Measurements from ENCODE around the gene CLNK.
"Not testable (repeated sequence)": the region's sequence is repeated elsewhere in the genome, so short reads cannot be mapped to it uniquely, and the experiment has no call there.

The CLNK gene

DNA sequence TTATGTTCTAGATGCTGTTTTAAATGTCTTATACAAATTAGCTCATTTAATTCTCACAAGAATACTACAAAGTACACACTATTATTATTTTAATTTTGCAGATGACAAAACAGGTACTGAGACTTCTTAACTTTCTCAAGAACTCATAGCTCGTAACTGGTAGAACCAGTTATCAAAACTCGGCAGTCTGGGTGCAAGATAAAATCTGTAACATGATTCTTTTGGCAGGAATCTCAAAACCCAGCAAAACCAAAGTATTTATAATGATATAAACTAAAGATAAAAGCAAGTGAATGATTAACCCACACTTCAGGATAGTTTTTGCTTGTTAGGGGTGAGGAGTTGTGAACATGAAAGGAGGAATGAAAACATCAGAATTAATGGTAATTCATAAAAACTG, 27.6 kb downstream of the CLNK start:
- DNase-seq: no peak

GRCh38 chr4:10656420-10656819, 28.1 kb downstream of the CLNK start:
- DNase-seq: no peak

DNA sequence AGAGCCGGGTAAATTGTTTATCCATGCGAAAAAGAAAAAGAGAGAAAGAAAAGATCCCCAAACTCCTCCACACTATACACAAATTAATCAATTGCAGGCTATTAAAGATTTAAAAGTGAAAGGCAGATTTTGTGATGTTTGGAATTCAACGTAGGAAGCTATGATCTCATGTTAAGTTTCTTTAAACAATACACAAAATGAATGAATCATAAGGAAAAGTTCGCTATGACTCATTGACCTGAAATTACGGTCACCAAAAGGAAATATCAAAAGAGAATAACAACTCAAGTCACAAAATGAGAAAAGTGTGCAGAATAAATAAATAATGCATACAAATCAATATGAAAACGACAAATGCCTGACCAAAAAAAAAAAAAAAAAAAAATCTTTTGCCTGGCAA, 28.6 kb downstream of the CLNK start:
- DNase-seq: no peak

DNA sequence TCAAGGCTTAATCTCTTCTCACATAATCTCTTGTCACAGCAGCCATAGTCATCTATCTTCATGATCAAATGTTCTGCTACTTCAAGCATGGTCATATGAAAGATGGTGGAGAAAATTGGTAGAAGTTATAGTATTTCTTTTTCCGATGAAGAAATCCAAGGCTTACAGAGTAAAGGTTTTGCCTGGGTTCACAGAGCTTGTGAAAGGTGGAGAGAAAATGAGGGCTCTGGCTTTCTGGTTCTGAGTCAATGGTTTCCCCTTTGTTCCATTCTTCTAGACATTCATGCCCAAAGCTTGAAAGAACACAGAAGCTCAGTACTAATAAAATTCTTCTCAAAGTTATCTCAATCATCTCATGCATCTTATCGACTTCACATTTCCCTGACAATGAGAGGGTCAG, 36.1 kb downstream of the CLNK start:
- no peak for DNase-seq

GRCh38 chr4:10647846-10648245, 36.7 kb downstream of the CLNK start:
- DNase-seq: no peak

DNA sequence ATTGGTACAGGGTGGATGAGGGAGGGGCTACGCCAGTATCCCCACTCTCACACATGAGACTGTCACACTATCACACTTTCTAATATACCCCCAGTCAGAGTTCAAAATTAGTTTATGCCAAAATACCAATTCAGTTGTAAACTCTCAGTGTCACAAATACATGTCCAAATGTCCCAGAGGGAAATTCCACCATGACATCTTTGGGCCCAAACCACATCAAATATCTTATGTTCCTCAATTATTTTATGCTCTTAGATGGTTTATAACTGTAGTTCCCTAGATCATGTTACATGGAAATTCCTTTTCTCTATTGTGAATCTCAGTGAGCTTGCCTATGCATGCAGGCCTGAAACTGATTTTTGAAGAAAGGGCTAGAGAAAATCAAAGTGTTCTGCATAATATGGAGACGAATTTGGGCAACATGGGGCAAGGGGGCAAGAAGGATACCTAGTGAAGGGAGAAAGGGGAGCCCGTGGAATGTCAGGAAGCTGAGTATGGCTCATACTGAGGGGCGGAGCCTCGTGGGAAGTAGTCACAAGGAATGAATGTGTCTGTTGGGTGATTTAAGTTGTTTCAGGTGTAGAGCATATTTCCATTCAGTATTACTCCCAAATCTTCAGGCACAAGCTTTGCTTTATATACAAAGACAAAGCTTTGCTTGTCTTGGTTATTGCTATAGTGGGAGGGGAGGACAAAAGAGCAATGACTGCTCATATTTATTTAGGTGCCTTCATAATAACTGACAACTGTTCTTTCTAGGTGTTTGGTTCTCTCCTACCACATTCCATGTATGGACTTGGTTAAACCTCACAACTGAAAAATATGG, 40.8 kb downstream of the CLNK start:
- DNase-seq: no peak

DNA sequence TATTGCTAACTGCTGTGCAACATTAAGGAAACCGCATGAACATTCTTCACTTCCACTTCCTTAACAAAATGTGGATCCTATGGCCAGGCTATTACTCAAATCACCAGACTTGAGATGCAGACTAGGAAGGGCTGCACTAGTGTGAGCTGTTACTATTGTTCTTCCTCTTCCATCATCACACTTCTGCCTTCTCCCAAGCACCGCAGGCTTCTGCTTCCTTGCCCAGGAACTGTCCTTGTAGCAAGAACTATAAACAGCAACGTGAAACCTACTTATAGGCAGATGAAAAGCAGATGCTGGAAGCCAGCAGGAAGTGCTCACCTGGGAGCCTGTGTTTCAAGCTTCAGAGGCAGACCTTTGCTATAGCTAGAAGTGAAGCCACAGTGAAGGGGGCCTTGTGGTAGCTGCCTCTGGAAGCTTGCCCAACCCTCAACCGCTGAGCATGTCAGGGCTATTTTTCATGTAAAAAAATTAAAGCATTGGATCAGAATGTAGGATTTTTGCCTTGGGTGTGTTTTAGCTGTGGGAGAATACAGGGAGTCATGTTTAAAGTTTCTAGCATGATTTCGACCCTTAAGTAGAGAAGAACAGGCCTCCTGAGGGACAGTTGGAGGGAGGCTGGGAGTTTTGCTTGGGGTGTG, 43.9 kb downstream of the CLNK start:
- DNase-seq: peak in 1 of 2 experiments; percentile 15

- DNase-seq: no peak
These were observed 44.9 kb downstream of the CLNK start for GRCh38 chr4:10639664-10640063.

DNA sequence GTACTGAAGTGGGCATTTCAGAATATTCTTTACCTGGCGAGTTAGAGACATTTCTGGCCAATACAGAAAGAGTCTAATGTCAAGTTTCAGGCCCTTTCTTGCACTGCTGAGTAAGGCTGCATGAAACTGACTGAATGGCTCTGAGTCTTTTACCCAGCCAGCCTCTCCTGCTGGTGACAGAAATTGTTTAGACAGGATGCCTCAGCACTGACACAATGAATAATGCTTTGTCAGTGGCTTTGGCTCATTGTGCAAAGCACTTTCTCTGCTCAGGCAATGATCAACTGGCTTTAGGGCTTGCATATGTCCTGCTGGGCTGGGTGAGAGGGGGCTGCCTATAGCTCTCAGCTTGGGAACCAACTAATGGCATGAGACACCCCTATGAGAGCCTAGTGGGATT, 45.5 kb downstream of the CLNK start:
- DNase-seq: no peak

GRCh38 chr4:10635091-10635490, 49.5 kb downstream of the CLNK start:
- DNase-seq: no peak

DNA sequence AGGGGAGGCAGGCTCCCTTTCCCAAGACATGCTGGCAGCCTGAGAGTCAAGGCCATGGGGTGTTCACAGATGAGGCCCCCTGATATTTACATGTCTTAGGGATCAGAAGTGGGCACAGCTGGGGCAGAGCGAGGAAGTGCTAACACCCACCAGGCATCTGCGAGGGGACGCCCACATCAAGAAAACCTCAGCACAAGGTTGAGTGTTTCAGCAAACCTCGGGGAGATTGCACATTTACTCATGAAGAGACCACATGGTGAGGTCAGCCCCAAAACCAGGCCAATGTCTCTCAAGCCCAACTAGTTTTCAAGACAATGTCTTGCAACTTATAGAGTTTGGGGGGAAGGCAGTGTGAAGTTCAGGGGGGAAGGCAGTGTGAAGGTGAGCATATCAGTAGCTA, 55.2 kb downstream of the CLNK start:
- DNase-seq: no peak

DNA sequence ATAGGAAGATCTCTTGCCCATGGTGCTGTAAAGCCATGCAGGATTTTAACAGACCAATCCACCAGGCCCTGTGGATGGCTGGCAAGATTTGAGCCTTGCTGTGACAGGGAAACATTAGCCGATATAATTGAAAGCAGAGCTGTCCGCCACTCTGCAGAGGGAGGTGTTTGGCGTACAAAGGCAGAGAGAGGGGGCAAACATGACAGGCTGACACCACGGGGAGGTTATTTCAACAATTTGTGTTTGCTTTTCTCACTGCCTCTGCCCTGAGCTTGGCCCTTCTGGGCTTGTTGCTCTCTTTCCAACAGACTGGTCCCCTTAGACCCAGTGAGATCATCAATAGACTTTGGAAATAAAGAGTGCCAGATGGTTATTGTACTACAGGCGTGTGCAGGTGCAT, 59.4 kb downstream of the CLNK start:
- DNase-seq: peak; percentile 50 to 86

DNA sequence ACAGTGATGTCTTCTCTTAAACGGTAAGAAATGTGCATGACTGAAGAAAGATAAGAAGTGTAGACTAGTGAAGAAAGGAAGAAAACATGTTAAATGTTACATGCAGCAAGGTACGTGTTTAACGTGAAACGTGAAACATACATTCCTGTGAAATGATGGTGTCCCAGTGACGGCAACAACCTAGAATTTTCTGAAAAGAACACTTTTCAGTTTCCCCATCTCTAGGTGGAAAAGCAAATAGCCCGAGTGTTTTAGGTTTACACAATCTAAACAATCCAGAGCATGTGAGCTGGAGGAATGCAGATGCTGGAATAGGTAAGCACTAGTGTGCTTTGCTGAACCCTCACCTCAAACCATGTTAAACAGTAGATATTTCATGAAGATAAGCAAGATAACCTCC, 60.7 kb downstream of the CLNK start:
- DNase-seq: no peak

DNA sequence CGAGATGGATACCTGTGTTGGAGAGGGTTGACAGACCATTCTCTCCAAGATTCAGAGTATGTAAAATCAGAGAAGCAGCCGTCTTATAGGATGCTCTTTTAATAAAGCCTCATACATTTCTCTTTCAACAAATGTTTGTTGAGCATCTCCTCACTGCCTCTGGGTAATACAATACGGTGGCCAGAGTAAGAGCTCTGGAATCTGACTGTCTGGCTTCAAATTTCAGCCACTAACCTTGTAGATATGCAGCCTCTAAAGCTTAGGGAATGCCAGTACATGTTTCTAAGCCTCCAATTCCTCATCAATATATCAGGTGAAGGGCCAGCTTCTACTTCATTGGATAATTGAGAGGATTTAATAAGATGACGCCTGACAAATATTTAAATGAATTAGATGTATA, 61.3 kb downstream of the CLNK start:
- no peak for DNase-seq

DNA sequence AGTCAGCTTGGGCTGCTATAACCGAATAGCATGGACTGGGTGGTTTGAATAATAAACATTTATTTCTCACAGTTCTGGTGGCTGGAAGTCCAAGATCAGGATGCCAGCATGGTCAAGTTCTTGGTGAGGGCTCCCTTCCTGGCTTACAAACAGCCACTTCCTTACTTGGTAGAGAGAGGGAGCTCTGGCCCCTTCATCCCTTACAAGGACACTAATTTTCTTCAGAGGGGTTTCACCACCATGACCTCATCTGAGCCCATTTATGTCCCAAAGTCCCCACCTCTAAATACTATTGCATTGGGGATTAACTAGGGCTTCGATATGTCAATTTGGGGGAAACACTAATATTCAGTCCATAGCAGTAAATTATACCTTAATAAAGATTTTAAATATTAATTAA, 61.8 kb downstream of the CLNK start:
- DNase-seq: no peak

DNA sequence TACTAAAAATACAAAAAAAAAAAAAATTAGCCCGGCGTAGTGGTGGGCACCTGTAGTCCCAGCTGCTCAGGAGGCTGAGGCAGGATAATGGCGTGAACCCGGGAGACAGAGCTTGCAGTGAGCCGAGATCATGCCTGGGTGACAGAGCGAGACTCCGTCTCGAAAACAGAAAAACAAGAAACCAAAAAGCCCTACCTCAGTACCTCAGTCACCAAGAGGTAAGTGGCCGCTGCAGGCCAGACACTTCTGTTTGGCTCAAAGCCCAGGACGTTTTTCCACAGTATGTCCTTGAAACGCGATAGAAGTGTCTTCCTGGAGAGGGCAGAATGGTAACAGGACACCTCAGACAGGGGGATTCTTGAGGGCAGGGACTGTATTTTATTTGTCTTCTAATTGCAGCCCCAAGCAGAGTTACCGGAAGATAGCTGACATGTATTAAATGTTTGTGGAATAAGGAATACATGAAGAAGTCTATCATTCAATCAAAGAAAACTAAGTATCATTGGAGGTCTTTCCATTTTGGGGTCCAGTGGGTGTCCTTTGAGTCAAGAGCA, 63.6 kb downstream of the CLNK start:
- DNase-seq: peak in 1 of 2 experiments; percentile 13

DNA sequence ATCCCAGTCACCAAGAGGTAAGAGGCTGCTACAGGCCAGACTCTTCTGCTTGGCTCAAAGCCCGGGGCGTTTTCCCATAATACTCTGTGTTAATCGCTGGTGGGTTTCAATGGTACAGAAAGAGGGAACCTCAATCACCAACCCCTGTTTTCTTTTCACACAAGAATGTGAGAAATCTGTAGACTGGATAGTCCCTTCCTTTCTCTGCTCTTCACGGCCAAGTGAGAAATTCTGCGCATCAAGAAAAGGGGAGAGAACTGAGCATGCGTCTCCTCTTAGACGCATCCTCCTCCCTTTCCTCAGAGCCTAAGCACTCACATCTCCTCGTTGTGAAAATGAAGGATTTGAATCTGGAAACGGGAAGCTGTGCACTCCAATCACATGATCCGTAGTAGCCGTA, 64.7 kb downstream of the CLNK start:
- DNase-seq: no peak

GRCh38 chr4:10619220-10619619, 65.3 kb downstream of the CLNK start:
- DNase-seq: peak; percentile 97 to 100

DNA sequence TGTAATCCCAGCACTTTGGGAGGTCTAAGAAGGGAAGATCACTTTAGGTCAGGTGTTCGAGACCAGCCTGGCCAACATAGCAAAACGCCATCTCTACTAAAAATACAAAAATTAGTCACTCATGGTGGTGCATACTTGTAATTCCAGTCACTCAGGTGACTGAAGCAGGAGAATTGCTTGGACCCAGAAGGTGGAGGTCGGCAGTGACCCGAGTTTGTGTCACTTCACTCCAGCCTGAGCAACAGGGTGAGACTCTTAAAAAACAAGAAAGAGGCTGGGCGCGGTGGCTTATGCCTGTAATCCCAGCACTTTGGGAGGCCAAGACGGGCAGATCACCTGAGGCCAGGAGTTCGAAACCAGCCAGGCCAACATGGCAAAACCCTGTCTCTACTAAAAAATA, 69.6 kb downstream of the CLNK start:
- not testable (repeated sequence) for DNase-seq

- no peak for DNase-seq
These were observed 70.6 kb downstream of the CLNK start for GRCh38 chr4:10613926-10614478.

GRCh38 chr4:10612476-10612875, 72.1 kb downstream of the CLNK start:
- DNase-seq: no peak

- no peak for DNase-seq
These were observed 72.9 kb downstream of the CLNK start for GRCh38 chr4:10611673-10612072.

DNA sequence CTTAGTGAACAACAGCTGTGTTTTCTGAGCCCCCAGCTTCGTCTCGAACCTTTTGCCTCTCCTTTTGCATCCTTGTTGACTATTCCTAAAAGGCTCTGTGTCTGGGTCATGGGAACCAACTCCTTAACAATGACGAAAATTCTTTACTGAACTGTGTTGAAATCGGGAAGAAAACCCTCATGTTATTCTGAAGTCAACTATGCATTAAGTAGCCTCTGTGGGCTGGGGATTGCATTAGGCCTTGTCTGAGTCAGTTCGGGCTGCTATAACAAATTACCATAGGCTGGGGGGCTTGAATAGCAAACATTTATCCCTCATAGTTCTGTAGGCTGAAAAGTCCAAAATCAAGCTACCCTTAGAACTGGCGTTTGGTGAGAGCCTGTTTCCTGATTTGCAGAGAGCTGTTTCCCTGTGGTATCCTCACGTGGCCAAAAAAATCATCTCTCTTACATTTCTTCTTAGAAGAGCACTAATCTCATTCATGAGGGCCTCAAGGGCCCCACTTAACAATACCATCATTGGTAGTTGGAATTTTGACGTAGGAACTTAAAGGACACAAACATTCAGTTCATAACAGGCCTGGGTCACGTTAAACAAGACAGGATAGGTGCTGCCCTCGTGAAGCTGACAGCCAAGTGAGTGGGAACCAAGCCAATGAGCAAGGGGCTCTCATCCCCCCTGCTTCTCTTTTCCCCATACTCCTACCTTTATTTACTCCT, 75.9 kb downstream of the CLNK start:
- no peak for DNase-seq
